GM21576 (cell line): ENCODE results near the gene RPS8.
"Not testable (repeated sequence)": the region's sequence is repeated elsewhere in the genome, so short reads cannot be mapped to it uniquely, and the experiment has no call there.

ENCODE experiments used
- ATAC-seq: cut with Tn5 transposase; IDR thresholded peaks from one replicate; pipeline ENCODE4 v1.9.1; 2021; ENCODE audit warnings: mild to moderate bottlenecking, moderate library complexity; ENCODE audit not compliant: unreplicated experiment

RPS8 gene

DNA sequence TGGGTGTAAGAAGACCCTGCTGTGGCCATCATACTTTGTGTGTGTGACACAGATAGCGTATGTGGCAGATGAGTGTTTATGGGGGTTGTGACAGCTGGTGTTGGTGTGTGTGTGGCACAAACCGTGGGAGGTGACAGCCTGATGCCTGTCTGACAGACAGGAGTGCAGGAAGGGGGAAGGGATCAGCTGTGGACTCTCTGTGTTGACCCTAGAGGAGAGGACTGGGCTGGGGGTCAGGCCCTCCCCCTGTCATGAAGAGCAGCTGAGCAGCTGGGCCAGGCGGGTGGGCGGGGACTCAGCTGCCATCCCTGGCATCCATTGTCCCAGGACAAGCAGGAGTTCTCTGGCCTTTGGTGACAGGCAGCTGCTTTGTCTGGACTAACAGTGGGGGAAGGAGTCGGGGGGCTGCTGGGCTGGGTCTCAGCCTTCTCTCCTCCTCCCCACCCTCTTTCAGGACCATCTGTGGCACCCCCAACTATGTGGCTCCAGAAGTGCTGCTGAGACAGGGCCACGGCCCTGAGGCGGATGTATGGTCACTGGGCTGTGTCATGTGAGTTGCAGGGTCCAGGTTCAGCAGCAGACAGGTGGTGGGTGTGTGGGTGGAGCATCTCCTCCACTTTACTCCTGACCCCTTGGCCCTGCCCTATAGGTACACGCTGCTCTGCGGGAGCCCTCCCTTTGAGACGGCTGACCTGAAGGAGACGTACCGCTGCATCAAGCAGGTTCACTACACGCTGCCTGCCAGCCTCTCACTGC lies 27.1 kb downstream of the RPS8 start:
- ATAC-seq = no peak

GRCh38 chr1:44803062-44803311 lies 27.6 kb downstream of the RPS8 start:
- no peak for ATAC-seq

DNA sequence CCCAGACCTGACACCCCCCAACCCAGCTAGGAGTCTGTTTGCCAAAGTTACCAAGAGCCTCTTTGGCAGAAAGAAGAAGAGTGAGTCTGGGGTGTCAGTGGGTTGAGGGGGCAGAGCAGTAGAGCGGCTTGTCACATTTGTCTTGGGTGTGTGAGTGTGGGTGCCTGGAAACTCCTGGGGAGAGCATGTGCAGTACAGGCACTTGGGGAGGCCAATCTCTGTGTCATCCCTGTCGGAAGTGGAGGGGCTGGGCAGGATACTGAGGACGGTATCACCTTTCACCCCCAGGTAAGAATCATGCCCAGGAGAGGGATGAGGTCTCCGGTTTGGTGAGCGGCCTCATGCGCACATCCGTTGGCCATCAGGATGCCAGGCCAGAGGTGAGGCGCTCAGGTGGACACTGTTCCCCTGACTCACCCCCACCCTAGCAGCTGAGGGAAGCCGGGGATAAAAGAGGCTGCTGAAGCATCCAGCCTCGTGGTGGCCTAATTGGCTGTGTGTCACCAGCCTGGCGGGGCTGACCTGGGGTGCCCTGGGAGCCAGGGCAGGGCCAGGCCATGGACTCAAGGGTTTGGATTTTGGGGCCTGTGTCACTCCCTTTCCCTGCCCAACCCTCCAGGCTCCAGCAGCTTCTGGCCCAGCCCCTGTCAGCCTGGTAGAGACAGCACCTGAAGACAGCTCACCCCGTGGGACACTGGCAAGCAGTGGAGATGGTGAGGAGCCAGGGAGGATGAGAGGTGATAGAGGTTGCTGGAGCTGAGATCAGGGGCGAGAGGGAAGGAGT lies 28.2 kb downstream of the RPS8 start:
- no peak for ATAC-seq

GRCh38 chr1:44805311-44806024 lies 30.1 kb downstream of the RPS8 start:
- no peak for ATAC-seq

DNA sequence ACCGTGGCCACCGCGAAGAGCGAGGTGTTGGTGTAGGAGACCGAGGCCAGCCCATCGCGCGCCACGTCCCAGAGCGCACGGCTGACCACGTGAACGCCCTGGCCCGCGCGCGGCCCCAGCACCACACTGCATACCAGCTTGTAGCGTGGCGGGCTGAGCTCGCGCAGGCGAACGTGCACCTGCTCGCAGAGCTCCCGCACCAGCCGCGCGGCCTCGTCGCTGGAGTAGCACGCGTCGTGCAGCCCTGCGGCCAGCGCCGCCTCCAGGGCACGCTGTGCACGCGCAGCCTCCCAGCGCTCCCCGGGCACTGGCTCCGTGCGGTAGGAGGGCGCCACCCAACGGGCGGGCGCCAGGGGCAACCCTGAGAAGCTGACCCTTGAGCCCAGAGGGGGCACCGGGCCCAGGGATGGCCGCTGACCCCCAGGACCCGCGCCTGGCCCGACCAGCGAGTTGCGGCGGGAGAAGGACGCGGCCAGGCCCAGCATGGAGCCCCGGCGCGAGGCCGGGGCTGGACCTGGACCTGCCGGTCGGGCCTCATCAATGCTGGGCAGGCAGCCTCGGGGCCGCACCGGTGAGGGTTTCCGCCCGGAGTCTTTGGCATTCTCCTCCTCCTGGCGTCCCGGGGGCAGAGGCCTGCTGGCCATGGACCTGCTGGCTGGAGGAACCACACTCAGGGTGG lies 30.8 kb downstream of the RPS8 start:
- ATAC-seq = no peak

DNA sequence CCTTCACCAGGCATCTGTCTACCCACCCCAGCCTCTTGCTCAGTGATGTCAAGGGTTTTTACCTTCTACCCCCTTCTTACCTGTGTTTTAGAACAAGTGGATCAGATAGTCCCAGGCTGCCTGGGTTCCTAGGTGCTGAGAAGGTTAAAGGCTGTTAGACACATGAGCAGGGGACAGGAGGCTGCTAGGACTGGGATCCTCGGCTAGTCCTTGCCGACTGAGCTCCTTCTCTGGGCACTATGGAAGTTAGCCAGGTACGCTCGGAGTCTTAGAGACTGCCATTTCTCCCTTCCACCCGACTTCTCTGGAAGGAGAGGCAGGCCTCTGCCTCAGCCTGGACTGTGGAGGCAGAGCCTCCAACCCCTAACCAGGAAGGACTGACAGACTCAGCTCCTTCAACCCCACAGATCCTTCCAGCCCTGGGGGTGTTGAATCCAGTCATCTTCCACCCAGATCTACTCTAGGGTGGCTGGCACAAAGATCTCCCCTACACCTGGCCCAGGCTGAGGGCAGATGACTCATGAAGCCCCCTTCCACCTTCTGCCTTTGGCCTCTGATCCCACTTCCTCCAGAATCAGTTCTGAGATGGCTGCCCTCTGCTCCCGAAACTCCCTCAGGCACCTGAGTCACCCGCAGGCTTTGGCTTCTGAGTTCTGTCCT lies 31.5 kb downstream of the RPS8 start, which contains the start of gene DYNLT4:
DYNLT4 (minus strand) TSS at position 648 of the 660 bp plus-strand sequence. CDS start 683 bp downstream, outside the sequence.
- no peak for ATAC-seq

- peak; percentile 35 for ATAC-seq
Observed at GRCh38 chr1:44807364-44808062, 32.2 kb downstream of the RPS8 start.

- peak; percentile 30 for ATAC-seq
Observed at GRCh38 chr1:44808063-44808937, 33.0 kb downstream of the RPS8 start, which contains the start of gene BTBD19. TSS of gene BTBD19 (plus strand) at chr1:44808523. CDS start at chr1:44808821, 298 bp downstream.

DNA sequence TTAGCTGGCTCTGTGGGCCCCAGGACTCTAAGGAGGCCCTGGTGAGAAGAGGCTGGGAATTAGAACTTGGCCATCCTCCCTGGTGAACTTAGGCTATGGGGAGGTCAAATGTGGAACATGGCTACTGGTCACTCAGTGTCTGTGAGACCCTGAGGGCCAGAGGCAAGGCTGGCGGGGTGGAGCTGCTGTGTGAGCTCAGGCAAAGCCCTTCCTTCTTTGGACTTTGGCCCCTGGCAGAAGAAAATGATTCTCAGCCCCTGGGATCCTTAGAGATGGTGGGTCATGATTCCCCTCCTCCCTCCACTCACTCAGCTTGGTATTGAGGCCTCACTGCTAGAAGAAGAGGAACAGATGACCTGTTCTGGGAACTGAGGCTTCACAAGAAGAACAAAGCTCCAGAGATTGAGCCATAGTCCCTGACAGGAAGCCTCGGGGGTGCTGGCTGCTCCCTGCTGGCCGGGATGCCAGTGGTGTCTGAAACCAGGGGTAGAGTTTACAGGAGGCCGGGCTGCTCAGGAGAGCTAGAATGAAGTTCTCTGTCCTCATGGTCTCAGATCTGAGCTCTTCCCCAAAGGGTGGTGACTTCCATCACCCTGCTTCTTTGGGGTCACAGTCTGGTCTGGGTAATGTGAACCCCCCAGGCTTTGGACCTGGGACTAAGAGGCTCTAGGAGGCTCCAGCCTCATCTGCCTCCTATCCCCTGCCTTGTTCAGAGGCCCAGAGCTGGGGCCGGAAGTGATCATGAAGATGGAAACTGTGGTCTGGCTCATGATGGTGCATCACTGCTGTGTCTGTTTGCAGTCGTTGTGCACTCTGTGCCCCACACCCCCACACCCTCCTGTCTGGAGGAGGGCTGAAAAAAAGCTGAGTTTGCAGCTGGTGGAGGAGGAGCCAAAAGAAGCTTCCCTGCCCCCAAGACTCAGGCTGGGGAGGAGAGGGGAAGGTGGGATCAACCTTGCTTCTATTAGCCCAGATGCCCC lies 33.9 kb downstream of the RPS8 start:
- ATAC-seq = peak; percentile 40

DNA sequence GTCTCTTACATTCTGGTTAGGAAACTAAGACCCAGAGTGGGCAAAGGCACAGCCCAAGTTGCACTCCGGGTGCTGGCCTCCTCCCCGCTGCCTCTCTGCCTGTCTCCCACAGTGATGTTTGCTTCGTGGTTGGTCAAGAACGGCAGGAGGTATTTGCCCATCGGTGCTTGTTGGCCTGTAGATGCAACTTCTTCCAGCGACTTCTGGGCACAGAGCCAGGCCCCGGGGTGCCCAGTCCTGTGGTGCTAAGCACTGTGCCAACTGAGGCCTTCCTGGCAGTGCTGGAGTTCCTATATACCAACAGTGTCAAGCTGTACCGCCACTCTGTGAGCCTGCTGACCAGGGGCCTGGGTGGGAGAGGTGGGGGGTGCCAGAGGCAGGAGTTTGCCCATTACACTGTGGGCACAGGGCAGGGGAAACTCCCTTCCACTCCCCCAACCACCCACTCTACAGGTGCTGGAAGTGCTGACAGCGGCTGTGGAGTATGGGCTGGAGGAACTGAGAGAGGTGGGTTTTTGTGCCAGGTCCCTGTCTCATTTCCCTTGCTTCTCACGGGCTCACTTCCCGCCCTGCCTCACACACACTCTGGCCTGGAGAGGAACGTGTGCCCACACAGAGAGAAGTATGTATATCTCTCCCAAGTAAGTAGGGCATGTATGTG lies 34.9 kb downstream of the RPS8 start:
- no peak for ATAC-seq

DNA sequence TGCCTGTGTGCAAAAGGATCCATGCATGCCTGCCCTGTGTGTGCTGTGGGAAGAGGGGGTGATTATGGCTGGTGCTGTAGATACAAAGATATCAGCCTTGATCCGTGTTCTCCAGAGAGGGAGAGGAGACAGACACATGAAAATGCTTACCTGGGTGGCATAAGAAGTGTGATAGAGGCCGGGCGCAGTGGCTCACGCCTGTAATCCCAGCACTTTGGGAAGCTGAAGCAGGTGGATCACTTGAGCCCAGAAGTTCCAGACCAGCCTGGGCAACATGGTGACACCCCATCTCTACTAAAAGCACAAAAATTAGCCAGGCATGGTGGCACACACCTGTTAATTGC lies 35.4 kb downstream of the RPS8 start:
- not testable (repeated sequence) for ATAC-seq

DNA sequence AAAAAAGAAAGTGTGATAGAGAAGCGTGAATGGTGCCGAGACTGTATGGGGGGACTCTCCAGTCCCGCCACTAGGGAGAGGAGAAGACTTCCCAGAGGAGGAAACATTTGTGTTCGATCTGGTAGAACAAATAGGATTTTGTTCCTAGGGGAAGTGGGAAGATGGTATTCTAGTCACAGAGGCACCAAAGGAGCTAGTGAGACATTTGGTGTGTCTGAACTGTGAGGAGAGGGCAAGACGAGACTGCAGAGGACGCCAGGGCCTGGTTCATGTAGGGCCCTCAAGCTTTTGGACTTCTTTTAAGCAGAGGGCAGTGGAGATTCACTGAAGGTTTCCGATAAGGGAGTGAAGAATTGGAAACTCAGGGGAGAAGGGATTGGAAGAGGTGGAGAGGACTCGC lies 35.9 kb downstream of the RPS8 start:
- ATAC-seq = no peak

- no peak for ATAC-seq
Observed at GRCh38 chr1:44812822-44813543, 37.6 kb downstream of the RPS8 start.

DNA sequence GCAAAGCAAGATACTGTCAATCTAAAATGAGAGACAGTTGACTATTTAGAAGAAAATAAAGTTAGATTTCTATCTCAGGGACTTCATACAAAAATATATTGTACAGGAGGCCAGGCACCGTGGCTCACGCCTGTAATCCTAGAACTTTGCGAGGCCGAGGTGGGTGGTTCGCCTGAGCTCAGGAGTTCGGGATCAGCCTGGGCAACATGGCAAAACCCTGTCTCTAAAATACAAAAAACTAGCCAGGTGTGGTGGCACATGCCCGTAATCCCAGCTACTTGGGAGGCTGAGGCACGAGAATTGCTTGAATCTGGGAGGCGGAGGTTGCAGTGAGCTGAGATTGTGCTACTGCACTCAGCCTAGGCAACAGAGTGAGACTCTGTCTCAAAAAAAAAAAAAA lies 40.6 kb downstream of the RPS8 start:
- not testable (repeated sequence) for ATAC-seq

DNA sequence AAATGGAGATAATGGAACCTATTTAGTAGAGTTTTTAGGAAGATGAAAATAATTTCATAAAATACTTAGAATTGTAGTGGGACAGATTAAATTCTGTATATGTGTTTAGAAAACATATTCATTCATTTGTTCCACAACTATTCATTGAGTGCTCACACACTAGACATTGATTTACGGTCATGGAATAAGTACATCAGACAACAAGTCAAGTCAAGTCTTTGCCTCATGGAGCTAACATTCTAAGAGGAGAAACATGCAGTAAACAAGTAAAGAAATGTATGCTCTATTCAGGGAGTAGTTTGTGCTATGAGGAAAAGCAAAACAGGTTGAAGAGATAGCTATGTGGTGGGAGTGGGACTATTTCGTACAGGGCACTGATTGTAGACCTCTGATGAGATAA lies 42.0 kb downstream of the RPS8 start:
- no peak for ATAC-seq

DNA sequence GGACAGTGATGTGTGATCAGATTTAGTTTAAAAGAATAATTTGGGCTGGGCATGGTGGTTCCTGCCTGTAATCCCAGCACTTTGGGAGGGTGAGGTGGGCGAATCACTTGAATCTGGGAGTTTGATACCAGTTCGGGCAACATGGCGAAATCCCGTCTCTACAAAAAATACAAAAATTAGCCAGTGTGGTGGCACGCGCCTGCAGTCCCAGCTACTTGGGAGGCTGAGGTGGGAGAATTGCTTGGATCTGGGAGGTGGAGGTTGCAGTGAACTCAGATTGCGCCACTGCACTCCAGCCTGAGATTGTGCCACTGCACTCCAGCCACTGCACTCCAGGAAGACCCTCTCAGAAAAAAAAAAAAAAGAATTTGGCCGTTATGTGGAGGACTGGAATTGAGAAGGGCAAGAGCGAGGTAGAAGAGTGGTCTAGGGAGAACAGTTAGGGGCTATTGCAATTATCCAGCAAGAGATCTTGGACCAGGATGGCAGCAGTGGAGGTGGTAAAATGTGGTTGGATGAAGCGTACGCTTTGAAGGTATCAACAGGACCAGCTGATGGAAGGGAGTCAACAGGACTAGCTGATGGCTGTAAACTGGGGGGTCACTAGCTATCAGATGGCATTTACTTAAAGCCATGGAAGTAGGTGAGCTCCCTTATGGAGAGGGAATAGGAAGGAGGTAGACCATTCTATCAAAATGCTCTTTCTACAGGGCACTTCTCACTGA lies 42.6 kb downstream of the RPS8 start:
- no peak for ATAC-seq
